Cerebellar cortex (tissue), 1 donor: ENCODE measurements around the gene CDC37L1.
"Not testable (repeated sequence)": the region's sequence is repeated elsewhere in the genome, so short reads cannot be mapped to it uniquely, and the experiment has no call there.

Source experiments
- DNase-seq: peaks from one replicate; pipeline ENCODE4 v3.0.0-alpha.2; 2015; ENCODE audit warnings: low spot score

The CDC37L1 gene

DNA sequence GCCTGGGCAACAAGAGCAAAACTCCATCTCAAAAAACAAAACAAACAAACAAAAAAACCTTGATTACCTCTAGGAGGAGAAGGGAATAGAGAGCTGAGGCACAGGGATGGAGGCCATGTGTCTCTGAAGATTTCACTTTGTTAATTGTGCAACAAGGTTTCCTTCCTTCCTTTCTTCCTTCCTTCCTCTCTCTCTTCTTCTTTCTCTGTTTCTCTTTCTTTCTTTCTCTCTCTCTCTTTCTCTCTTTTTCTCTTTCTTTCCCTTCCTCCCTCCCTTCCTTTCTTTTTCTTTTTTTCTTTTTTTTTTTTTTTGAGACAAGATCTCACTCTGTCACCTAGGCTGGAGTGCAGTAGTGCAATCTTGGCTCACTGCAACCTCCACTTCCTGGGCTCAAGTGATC is 75.2 kb downstream of the CDC37L1 start:
- not testable (repeated sequence) for DNase-seq

DNA sequence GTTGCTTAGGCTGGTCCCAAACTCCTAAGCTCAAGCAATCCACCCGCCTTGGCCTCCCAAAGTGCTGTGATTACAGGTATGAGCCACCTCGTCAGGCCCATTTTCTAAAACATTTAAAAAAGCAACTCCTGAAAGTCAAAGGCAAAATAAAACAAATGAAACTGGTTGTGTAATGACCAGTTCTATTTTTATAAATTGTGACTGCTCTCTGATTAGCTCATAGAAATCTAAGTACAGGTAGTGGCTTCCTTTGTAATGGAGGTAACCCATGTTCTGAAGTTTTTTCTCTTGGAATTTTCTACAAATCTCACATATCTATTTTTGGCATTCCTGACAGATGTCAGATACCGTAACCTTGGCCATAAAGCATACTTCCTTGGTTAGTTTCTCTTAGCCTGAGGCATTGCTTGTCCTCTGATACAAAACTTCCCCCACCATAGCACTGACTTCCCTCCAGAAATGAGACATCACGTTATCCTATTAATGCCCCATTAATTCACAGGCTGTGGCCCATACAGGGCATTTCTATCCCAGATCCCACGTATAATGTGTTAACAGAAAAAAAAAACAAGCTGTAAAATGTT is 75.7 kb downstream of the CDC37L1 start:
- no peak for DNase-seq

- no peak for DNase-seq
Measured at GRCh38 chr9:4756420-4756819, 77.1 kb downstream of the CDC37L1 start.
